GM19468 (cell line): ENCODE data around the gene AOC1.

ENCODE experiments used
- ATAC-seq: cut with Tn5 transposase; IDR thresholded peaks from one replicate; pipeline ENCODE4 v1.9.1; 2021; ENCODE audit warnings: mild to moderate bottlenecking, moderate library complexity, moderate number of reproducible peaks; ENCODE audit not compliant: unreplicated experiment; ENCODE audit errors: extremely low read depth

Gene AOC1

GRCh38 chr7:150831851-150832250 lies 20.5 kb upstream of the AOC1 start:
- ATAC-seq: no peak

GRCh38 chr7:150835019-150835418 lies 17.3 kb upstream of the AOC1 start:
- ATAC-seq: no peak

- no peak for ATAC-seq
Measured at GRCh38 chr7:150835702-150836280, 16.5 kb upstream of the AOC1 start.

- no peak for ATAC-seq
Measured at GRCh38 chr7:150838965-150839650, 13.2 kb upstream of the AOC1 start.

- ATAC-seq: no peak
Measured at GRCh38 chr7:150842018-150842417, 10.3 kb upstream of the AOC1 start.

- ATAC-seq: no peak
Measured at GRCh38 chr7:150842716-150843115, 9.6 kb upstream of the AOC1 start.

GRCh38 chr7:150845421-150845861 lies 6.9 kb upstream of the AOC1 start:
- ATAC-seq: no peak

- no peak for ATAC-seq
Measured at GRCh38 chr7:150846291-150847115, 5.8 kb upstream of the AOC1 start.

- ATAC-seq: no peak
Measured at GRCh38 chr7:150847536-150847935, 4.8 kb upstream of the AOC1 start.

- ATAC-seq: no peak
Measured at GRCh38 chr7:150848111-150848510, 4.2 kb upstream of the AOC1 start.

GRCh38 chr7:150848561-150849115 lies 3.7 kb upstream of the AOC1 start:
- no peak for ATAC-seq

GRCh38 chr7:150849204-150849775 lies 3.0 kb upstream of the AOC1 start:
- no peak for ATAC-seq

- ATAC-seq: no peak
Measured at GRCh38 chr7:150850273-150850672, 2.0 kb upstream of the AOC1 start.

GRCh38 chr7:150851492-150852370 lies 586 bp upstream of the AOC1 start:
- ATAC-seq: no peak

- ATAC-seq: no peak
Measured at GRCh38 chr7:150854066-150855000, 2.0 kb downstream of the AOC1 start.

GRCh38 chr7:150855046-150855445 lies 2.7 kb downstream of the AOC1 start:
- ATAC-seq: no peak

- ATAC-seq: no peak
Measured at GRCh38 chr7:150855476-150856302, 3.4 kb downstream of the AOC1 start.
